H1 (cell line): Measurements from ENCODE around the gene TUBA8. TPM values are rescaled to one million over a fixed set of nuclear protein-coding genes. Genes with fewer than 3 reads are reported as not detected.

Experiments used
- CTCF ChIA-PET: fragments of 300-600 bp; sonication (Branson Sonifier 250); formaldehyde crosslinking; loops from one replicate; lab custom pipeline; 2021; ENCODE audit not compliant: partially characterized antibody; lab: Charles Lee
- POLR2A ChIA-PET: fragments of 300-600 bp; sonication (Branson Sonifier 250); formaldehyde crosslinking; loops from one replicate; lab custom pipeline; 2021; ENCODE audit warnings: inconsistent platforms; ENCODE audit not compliant: partially characterized antibody; lab: Charles Lee
- DNase-seq, 2 experiments: peaks; one replicate each; pipeline versions ENCODE4 v3.0.0 to v3.0.0-alpha.2; 2010 to 2022; ENCODE audit warnings: low spot score in 2 of 2, low read depth in 1 of 2, mixed read lengths in 1 of 2
- FAIRE-seq: peaks from 2 replicates; lab custom pipeline; 2011; peaks lifted over from hg19 to GRCh38; lab: Jason Lieb, UNC
- H2AFZ ChIP-seq: 2 replicates; pipeline ENCODE4 v1.8.1; 2012; ENCODE audit warnings: low read length, inconsistent platforms
- H2AK5ac ChIP-seq: 2 replicates; pipeline ENCODE4 v1.6.1; 2013; ENCODE audit warnings: low read depth, low read length
- H2BK120ac ChIP-seq: replicated peaks from 2 replicates; pipeline ENCODE3; 2013; ENCODE audit warnings: low read depth, low read length, inconsistent platforms
- H2BK12ac ChIP-seq: 2 replicates; pipeline ENCODE4 v1.6.1; 2013; ENCODE audit warnings: low read depth, low read length
- H2BK15ac ChIP-seq: 2 replicates; pipeline ENCODE4 v1.6.1; 2013; ENCODE audit warnings: low read length
- H2BK20ac ChIP-seq: 2 replicates; pipeline ENCODE4 v1.6.1; 2013; ENCODE audit warnings: low read length
- H2BK5ac ChIP-seq: 2 replicates; pipeline ENCODE4 v1.6.1; 2013; ENCODE audit warnings: low read depth, low read length
- H3K14ac ChIP-seq: 2 replicates; pipeline ENCODE4 v1.6.1; 2013; ENCODE audit warnings: inconsistent platforms; ENCODE audit not compliant: insufficient read length
- H3K18ac ChIP-seq: 2 replicates; pipeline ENCODE4 v1.6.1; 2013; ENCODE audit warnings: low read length; ENCODE audit errors: extremely low read depth
- H3K23ac ChIP-seq: 2 replicates; pipeline ENCODE4 v1.6.1; 2013; ENCODE audit warnings: inconsistent platforms; ENCODE audit not compliant: insufficient read length
- H3K23me2 ChIP-seq: 2 replicates; pipeline ENCODE4 v1.6.1; 2013; ENCODE audit warnings: low read depth, low read length
- H3K27ac ChIP-seq: 2 replicates; pipeline ENCODE4 v1.6.1; 2011; ENCODE audit warnings: low read depth, low read length, inconsistent platforms
- H3K27me3 ChIP-seq, 4 experiments: replicated peaks in 1 of 4; 1 replicate in 1 of 4; 2 replicates in 3 of 4; pipeline versions ENCODE4 v1.6.1 to v1.8.1; 2011 to 2013; ENCODE audit warnings: low read length in 3 of 4, mild to moderate bottlenecking in 3 of 4, inconsistent platforms in 2 of 4, mixed read lengths in 2 of 4, moderate library complexity in 1 of 4; ENCODE audit not compliant: control insufficient read depth in 3 of 4, insufficient read depth in 3 of 4; ENCODE audit errors: extremely low read depth in 1 of 4
- H3K36me3 ChIP-seq, 4 experiments: 2 replicates each; pipeline versions ENCODE4 v1.6.1 to v1.8.1; 2011 to 2013; ENCODE audit warnings: mild to moderate bottlenecking in 4 of 4, low read length in 3 of 4, moderate library complexity in 2 of 4, control low read depth in 1 of 4, inconsistent platforms in 1 of 4; ENCODE audit not compliant: insufficient read depth in 4 of 4, control insufficient read depth in 2 of 4
- H3K4ac ChIP-seq: replicated peaks from 2 replicates; pipeline ENCODE3; 2013; ENCODE audit warnings: low read length, low read depth, mixed read lengths, inconsistent platforms; ENCODE audit not compliant: insufficient read length
- H3K4me1 ChIP-seq, 4 experiments: replicated peaks in 1 of 4; 1 replicate in 1 of 4; 2 replicates in 3 of 4; pipeline versions ENCODE4 v1.6.1 to v1.8.1; 2011 to 2013; ENCODE audit warnings: low read length in 3 of 4, inconsistent platforms in 2 of 4, mixed read lengths in 1 of 4; ENCODE audit not compliant: insufficient read depth in 4 of 4, control insufficient read depth in 3 of 4
- H3K4me2 ChIP-seq, 2 experiments: 2 replicates each; pipeline versions ENCODE4 v1.6.1 to v1.8.1; 2011 to 2013; ENCODE audit warnings: low read depth in 2 of 2, low read length in 2 of 2, control low read depth in 1 of 2, inconsistent platforms in 1 of 2, mild to moderate bottlenecking in 1 of 2; ENCODE audit not compliant: insufficient read depth in 1 of 2
- H3K4me3 ChIP-seq, 4 experiments: fragments of 200-600, 300-600 bp in 1 of 4; sonication (generic), shearing (Covaris generic), sonication (Bioruptor Twin) in 1 of 4; 2 replicates each; pipeline versions ENCODE4 v1.5.1 to v1.8.1; 2011 to 2016; ENCODE audit warnings: low read length in 4 of 4, low read depth in 3 of 4, control low read depth in 2 of 4, inconsistent platforms in 2 of 4, mild to moderate bottlenecking in 2 of 4, mixed read lengths in 1 of 4, moderate library complexity in 1 of 4; ENCODE audit not compliant: insufficient read depth in 2 of 4; ENCODE audit errors: extremely low read depth in 1 of 4
- H3K56ac ChIP-seq: replicated peaks from 2 replicates; pipeline ENCODE3; 2013; ENCODE audit warnings: low read depth, mild to moderate bottlenecking, mixed read lengths, low read length, inconsistent platforms; ENCODE audit not compliant: insufficient read length
- H3K79me1 ChIP-seq: 2 replicates; pipeline ENCODE4 v1.6.1; 2013; ENCODE audit warnings: low read depth, low read length, control low read depth
- H3K79me2 ChIP-seq, 2 experiments: 2 replicates each; pipeline versions ENCODE4 v1.6.1 to v1.8.1; 2012 to 2013; ENCODE audit warnings: low read length in 2 of 2, mild to moderate bottlenecking in 2 of 2, inconsistent platforms in 1 of 2; ENCODE audit not compliant: insufficient read depth in 2 of 2, control insufficient read depth in 1 of 2
- H3K9ac ChIP-seq, 4 experiments: replicated peaks in 1 of 4; 1 replicate in 1 of 4; 2 replicates in 3 of 4; pipeline versions ENCODE4 v1.6.1 to v1.8.1; 2011 to 2013; ENCODE audit warnings: low read depth in 3 of 4, low read length in 3 of 4, control low read depth in 2 of 4, mild to moderate bottlenecking in 2 of 4, moderate library complexity in 2 of 4, inconsistent platforms in 1 of 4; ENCODE audit errors: extremely low read depth in 1 of 4
- H3K9me3 ChIP-seq, 2 experiments: 2 replicates each; pipeline versions ENCODE4 v1.6.1 to v1.8.1; 2012 to 2013; ENCODE audit warnings: mild to moderate bottlenecking in 2 of 2, moderate library complexity in 2 of 2, control low read depth in 1 of 2, inconsistent platforms in 1 of 2, low read depth in 1 of 2, low read length in 1 of 2, mixed read lengths in 1 of 2; ENCODE audit not compliant: insufficient read depth in 2 of 2
- H4K20me1 ChIP-seq, 2 experiments: replicated peaks in 1 of 2; 2 replicates each; pipeline versions ENCODE3 to v1.8.1; 2011 to 2013; ENCODE audit warnings: inconsistent platforms in 2 of 2, low read length in 2 of 2, mild to moderate bottlenecking in 1 of 2; ENCODE audit not compliant: insufficient read depth in 2 of 2, control insufficient read depth in 1 of 2
- H4K5ac ChIP-seq: 2 replicates; pipeline ENCODE4 v1.6.1; 2013; ENCODE audit warnings: low read length, low read depth, mixed read lengths, inconsistent platforms; ENCODE audit not compliant: insufficient read length
- H4K8ac ChIP-seq: 2 replicates; pipeline ENCODE4 v1.8.0; 2013; ENCODE audit warnings: mild to moderate bottlenecking, moderate library complexity, low read length, inconsistent platforms; ENCODE audit not compliant: insufficient read depth; ENCODE audit errors: extremely low read depth
- H4K91ac ChIP-seq: replicated peaks from 2 replicates; pipeline ENCODE3; 2013; ENCODE audit warnings: low read length, mixed read lengths, inconsistent platforms; ENCODE audit not compliant: insufficient read length
- CEBPB ChIP-seq: IDR thresholded peaks from 2 replicates; pipeline ENCODE4 v1.6.1; 2012; ENCODE audit warnings: low read depth, low read length
- CTCF ChIP-seq, 3 experiments: IDR thresholded peaks; 1 replicate in 2 of 3; 2 replicates in 1 of 3; pipeline versions ENCODE4 v1.5.1 to v1.6.1; 2011; ENCODE audit warnings: low read length in 3 of 3, mild to moderate bottlenecking in 3 of 3, inconsistent platforms in 2 of 3, low read depth in 1 of 3, moderate library complexity in 1 of 3; ENCODE audit not compliant: insufficient read depth in 1 of 3; ENCODE audit errors: control extremely low read depth in 1 of 3
- WGBS, 2 experiments: shearing (Covaris generic) in 1 of 2; methylation state at CpG; one replicate each; pipeline versions ENCODE4 v1.1.6 to v1.1.7; 2013 to 2015; ENCODE audit warnings: low lambda C conversion rate in 2 of 2, mixed read lengths in 2 of 2, inconsistent platforms in 1 of 2, low coverage in 1 of 2, missing lambda C conversion rate in 1 of 2; ENCODE audit not compliant: insufficient replicate concordance in 2 of 2, insufficient coverage in 1 of 2, insufficient read length in 1 of 2; ENCODE audit errors: extremely low coverage in 1 of 2, missing lambda C conversion rate in 1 of 2; 5-methylcytosine and 5-hydroxymethylcytosine counted together
- polyA plus RNA-seq, 7 experiments: library from polyadenylated mRNA; depleted of rRNA in 3 of 7; stranded (reverse) in 5 of 7; unstranded in 2 of 7; fragments of >200 nt in 5 of 7; fragments of 200-250 nt in 2 of 7; gene quantifications; 1 replicate in 5 of 7; 2 replicates in 1 of 7; 4 replicates in 1 of 7; pipeline versions ENCODE4 v1.2.1 to v1.2.3, GENCODE V29; 2011 to 2013; ENCODE audit warnings: missing spikeins in 2 of 7, mixed read lengths in 2 of 7
- total RNA-seq: library from RNA; stranded (reverse); fragmentation: NEBNext Ultra II Directional; extraction: Animal tissue kit (Norgen Biotek cat#: 25700); gene quantifications from 2 replicates; pipeline ENCODE4 v1.2.1, GENCODE V29; 2021

TUBA8 gene
- total and polyA plus RNA-seq, 2 of the 8 experiments (the other 6 are each of a cell fraction or from before 2014, with no cell fraction given), result 1.0 to 4.0 TPM

DNA sequence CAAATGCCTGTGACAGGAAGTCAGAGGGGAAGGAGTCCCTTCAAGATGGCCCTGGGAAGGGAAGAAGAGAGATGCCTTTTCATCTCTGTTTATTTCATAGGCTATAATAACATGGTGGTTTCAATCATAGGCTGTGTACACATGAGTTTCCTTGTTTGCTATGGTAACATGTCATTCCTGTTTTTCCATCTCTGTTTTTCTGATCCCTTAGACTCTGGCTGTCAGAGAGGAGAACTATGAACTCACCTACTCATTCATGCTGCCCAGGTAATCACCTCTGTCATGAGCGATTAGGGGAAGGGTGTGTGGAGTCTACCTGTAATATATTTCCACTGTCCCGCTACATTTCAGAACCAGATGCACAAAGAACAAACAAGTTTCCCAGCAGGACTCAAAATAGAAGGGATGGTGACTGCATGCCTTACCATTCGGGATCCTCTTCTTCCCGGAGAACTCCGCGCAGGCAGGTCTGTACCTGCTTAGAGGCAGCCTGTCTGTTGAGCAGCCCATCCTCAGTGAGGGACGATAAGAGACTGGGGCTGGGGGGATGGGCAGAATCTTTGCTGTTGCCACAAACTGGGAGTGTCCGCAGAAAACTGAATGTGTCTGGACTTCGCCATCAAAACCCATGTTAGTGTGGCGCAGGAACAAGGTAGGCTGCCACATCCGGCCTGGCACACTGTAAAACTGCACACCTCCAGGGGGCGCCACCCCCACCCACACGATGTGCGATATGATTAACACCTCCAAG lies 39.9 kb upstream of the TUBA8 start:
- Histone ChIP-seq H3K9ac (no peak overlapping the region), H3K23ac (no peak overlapping the region), H2BK120ac (no peak overlapping the region), H4K91ac (no peak overlapping the region), H3K4me1 (no peaks in the 10 kb centered on the region), H2AFZ (no peak overlapping the region), H3K23me2 (no peaks in the 10 kb centered on the region), H3K56ac (no peak overlapping the region), H2BK12ac (no peak overlapping the region), H4K8ac (no peak overlapping the region), H3K79me2 (no peaks in the 10 kb centered on the region), H3K79me1 (no peaks in the 10 kb centered on the region), H3K9me3 (no peaks in the 10 kb centered on the region), H3K4me2 (no peak overlapping the region), H3K4me3 (no peak overlapping the region), H2AK5ac (no peak overlapping the region), H3K18ac (no peak overlapping the region; the same call in 1 of the 2 replicates), H3K36me3 (no peaks in the 10 kb centered on the region), H4K20me1 (no peaks in the 10 kb centered on the region), H3K4ac (no peak overlapping the region), H2BK15ac (no peak overlapping the region), H2BK20ac (no peak overlapping the region), H2BK5ac (no peak overlapping the region), H4K5ac (no peak overlapping the region), H3K14ac (no peak overlapping the region), H3K27ac (no peak overlapping the region), H3K27me3 (peaks cover 0 to 2% (median 0%) of the 10 kb centered on the region in 4 experiments; a peak in 2 of 7 replicates)
- WGBS, 2 experiments, result 85% methylated on average over 14 of the region's 14 CpGs; no CpG with 5 or more reads in 1 of the 2 experiments
- CTCF ChIA-PET, result interaction anchor here (0.8 to 11.5 kb wide), 10 partner anchors 6 to 238 kb away, joined by 3 to 163 read pairs (median 4); no protein-coding TSS in a partner anchor
- DNase-seq (peak in 1 of 2 experiments; percentile 53), FAIRE-seq (no peak)
- TF ChIP-seq CEBPB, result no peak
- TF ChIP-seq CTCF (IDR thresholded peaks at IDR 0.05; ENCODE audit: control extremely low read depth in 1 of 3, insufficient read depth in 1 of 3, low read depth in 1 of 3, low read length in 3 of 3), result peak; percentile 25 to 59 (median 37)
- POLR2A ChIA-PET, result no interaction called here
